ENCODE data around the gene SPC25.
"Not testable (repeated sequence)": the region's sequence is repeated elsewhere in the genome, so short reads cannot be mapped to it uniquely, and the experiment has no call there.

SPC25 gene, protein sequence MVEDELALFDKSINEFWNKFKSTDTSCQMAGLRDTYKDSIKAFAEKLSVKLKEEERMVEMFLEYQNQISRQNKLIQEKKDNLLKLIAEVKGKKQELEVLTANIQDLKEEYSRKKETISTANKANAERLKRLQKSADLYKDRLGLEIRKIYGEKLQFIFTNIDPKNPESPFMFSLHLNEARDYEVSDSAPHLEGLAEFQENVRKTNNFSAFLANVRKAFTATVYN

DNA sequence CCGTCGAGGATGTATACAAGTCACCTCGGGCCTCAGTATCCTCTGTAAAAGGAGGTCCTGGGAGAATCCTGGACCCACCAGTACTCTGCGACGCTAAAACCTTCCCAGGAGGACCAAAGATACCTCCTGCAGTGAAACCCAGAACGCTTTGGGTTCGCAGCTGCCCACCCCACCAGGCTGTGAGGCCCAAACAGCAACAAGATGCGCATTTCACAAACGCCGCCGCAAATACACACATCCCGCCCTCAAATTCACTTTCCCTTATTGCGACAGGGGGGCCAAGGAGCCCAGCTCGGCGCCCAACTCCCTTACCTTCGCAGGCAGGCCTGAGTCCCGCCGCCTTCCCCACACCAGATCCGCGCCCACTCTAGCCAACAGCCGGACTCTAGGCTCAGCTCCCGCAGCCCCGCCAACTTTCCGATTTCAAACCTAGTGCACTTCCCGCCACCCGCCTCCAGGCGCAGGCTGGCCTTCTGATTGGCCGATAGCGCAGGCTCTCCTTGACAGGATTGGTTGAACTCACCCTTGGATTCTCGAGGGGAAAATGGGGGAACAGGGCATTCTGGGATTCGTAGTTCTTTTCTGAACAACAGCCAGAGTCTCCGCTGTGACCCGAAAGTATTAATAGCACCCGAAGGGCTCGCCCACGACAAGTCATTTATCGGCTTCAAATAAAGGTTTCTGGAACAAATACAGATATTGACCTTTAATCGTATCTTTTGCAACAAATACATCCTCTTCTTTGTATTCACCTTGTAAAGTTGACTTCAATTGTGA is at the start of gene SPC25:
TSS of gene SPC25 (minus strand) at position 425 of the 777 bp plus-strand sequence. CDS start 911 bp downstream, outside the sequence.
- FAIRE-seq (peak; percentile 97), DNase-seq (ENCODE audit: extremely low spot score, insufficient read length, low read depth) (peak; percentile 92)

DNA sequence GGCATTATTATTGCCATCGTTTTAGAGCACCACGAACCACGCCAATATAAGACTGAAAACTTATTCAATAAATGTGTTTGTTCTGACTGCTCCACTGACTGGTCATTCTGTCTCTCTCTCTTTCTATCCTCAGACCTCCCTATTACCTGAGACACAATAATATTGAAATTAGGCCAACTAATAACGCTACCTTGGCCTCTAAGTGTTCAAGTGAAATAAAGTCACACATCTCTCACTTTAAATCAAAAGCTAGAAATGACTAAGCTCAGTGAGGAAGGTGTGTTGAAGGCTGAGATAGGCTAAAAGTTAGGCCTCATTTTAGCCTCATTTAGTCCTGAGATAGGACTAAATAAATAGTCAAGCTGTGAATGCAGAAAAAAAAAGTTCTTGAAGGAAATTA is 49.7 kb upstream of the SPC25 start:
- no peak for DNase-seq (ENCODE audit: extremely low spot score, insufficient read length, low read depth)
- FAIRE-seq = peak; percentile 57

DNA sequence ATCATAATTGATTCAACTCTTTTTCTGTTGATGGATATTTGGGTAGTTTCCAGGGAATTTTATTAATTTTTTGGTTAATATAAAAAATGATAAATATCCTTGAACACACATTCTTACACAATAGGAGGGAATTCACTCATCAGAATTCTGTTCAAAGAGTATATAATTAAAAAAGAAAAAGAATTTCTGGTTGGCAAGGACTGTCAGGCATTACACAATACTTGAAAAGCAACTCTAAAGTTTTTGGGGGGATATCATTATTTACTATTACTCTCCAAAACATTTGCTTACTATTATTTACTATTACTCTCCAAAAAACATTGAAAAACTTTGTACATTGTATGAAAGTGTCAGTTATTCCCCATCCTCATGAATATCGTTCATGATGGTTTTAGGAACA is 48.8 kb upstream of the SPC25 start:
- FAIRE-seq = no peak
- DNase-seq (ENCODE audit: extremely low spot score, insufficient read length, low read depth) = no peak

DNA sequence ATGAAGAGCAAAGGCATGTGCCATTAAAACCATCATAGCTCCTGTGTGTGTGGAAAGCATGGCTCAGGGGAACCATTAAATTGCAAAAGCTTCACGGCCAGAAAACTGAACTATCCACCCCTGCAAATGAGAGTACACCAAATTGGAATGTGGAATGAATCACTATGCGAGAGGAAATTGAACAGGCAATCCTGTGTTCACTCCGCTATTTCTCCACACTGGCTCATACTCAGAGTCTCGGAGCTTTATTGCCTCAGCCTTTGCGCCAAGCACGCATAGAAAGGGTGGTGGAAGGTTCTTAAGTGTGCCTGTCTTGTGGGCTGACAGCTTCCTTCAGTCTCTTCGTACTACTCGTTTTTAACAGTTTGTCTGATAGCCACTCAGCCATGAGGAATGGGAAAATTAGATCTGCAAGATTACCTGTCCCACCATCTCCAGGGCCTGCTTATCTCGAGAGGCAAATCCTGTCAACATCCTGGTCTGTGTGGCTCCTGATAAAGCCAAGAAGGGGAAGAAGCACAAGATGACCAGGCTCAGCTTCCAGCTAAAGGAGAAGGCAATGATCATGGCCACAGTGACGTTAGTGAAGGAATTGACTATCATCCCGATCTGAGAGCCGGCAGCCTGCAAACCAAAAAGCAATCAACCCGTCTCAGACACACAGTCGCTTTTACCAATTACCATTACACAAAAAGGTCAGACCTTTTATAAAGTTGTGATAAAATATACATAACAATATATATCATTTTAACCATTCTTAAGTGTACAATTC is 45.8 kb upstream of the SPC25 start:
- no peak for DNase-seq (ENCODE audit: extremely low spot score, insufficient read length, low read depth)
- no peak for FAIRE-seq

DNA sequence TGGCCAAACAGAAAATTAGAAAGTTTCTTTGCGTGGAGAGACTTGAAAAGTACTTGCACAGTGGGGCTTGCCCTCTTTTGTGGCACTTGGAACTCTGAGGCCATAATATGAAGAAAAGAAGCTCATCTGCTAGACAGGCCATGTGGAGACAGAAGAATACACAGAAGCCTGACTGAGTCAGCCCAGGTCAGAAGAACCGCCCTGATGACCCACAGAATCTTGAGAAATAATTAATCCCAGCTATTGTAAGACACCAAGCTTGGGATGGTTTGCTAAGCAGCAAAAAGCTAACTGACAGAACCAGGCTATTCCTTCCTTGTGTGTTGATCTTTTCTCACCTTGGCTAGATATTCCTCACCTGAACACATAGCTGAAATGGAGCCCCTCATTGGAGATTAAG is 44.6 kb upstream of the SPC25 start:
- DNase-seq (ENCODE audit: extremely low spot score, insufficient read length, low read depth) (no peak), FAIRE-seq (no peak)

DNA sequence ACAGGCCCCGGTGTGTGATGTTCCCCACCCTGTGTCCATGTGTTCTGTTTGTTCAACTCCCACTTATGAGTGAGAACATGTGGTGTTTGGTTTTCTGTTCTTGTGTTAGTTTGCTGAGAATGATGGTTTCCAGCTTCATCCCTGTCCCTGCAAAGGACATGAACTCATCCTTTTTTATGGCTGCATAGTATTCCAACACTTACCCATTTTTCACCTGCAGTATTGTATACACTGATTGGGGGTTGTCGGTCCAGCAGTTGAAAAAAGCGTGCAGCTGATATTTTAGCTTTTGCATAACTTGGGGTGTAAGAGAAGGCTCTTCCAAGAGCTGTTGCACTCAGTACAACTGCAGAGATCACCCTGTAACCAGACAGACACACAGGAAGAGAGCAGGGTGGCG is 41.9 kb upstream of the SPC25 start:
- FAIRE-seq; DNase-seq (ENCODE audit: extremely low spot score, insufficient read length, low read depth): not testable (repeated sequence)

DNA sequence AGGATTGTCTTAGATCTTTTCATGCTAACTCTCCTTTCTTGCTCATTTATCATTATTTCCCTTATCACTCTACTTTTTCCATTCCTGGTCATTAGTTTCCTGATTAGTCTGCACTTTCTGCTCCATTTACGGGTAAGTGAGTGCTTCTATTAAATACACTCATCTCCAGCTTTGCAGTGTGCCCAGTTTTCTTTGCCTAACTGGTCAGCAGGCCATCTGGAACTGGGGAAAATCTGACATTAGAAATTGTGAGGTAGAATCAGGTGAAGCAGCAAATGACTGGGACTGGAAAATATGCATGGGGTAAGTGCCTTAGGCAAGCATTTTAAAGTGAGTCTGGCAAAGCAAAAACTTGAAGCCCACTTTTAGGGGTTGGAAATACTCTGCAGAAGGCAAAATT is 40.0 kb upstream of the SPC25 start:
- no peak for FAIRE-seq
- DNase-seq (ENCODE audit: extremely low spot score, insufficient read length, low read depth) = no peak

DNA sequence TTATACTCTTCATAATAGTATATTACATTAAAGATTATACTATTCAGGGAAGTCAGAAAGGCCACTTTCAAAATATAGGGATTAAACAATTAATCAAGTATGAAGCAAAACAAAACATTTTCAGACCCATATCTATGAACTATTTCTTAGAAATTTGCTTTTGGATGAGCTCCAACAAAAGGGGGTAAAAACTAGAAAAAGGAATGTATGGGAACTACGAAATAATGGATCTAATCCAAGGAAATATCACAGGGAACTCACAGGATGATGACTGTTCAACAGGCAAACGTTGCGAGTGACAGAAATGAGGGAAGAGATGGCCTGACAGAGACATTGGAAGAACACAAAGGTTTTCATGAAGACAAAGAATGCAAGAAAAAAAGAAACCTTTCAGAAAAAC is 38.8 kb upstream of the SPC25 start:
- DNase-seq (ENCODE audit: extremely low spot score, insufficient read length, low read depth) (no peak), FAIRE-seq (no peak)

DNA sequence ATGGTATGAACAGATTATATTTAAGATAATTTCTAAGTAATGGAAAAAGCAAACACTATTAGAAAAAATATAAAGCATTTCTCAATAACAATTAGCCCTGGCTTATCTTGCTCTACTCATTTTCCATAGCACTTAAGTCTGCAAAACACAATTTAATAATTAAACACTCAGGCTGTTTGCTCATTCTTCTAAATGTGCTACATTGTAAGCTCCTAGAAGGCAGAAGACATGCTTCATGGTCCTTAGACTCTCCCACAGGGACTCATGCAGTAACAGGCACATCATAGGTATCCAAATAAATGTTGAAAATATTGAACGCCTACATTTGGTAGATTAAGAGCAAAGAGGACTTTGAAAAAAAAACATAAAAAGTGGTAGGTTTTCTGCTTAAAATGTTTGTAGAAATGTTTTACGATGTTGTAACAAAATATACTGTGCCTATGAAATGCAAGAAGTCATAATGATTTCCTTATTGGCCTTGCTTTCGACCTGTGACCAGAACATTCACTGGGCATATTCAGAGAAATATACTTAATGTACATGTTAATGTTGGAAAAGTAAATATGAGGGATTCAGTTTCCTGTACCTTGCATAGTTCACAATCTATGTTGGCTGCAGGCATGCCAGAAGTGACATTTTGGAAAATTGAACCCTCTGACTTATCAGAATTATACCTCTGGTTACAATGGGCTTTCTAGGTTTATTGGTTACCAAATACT is 38.0 kb upstream of the SPC25 start:
- no peak for FAIRE-seq
- no peak for DNase-seq (ENCODE audit: extremely low spot score, insufficient read length, low read depth)

DNA sequence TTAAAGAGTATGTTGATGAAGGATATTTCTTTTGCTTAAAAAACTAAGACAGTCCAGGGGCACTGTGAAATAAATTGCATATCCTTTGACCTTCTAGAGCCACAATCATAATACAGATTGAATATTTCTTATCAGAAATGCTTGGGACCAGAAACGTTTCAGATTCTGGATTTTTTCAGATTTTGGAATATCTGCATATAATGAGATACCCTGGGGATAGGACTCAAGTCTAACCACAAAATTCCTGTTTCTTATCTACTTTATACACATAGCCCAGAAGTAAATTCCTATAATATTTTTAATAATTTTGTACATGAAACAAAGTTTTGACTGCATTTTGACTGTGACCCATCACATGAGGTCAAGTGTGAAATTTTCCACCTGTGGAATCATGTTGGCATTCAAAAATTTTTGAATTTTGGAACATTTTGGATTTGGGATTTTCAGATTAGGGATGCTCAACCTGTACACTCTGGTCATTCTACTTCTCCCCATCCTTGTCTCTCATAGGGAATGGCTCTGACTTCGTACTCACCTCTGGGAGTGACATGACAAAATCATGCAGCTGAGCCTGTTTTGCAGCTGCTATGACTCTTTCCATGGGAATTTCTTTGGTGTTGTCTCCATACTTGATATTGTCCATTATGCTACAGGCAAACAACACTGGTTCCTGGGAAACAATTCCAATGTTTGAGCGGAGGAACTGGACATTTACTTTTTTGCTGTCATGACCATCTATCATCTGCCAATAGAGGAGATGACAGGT is 36.6 kb upstream of the SPC25 start:
- DNase-seq (ENCODE audit: extremely low spot score, insufficient read length, low read depth) (no peak), FAIRE-seq (no peak)

DNA sequence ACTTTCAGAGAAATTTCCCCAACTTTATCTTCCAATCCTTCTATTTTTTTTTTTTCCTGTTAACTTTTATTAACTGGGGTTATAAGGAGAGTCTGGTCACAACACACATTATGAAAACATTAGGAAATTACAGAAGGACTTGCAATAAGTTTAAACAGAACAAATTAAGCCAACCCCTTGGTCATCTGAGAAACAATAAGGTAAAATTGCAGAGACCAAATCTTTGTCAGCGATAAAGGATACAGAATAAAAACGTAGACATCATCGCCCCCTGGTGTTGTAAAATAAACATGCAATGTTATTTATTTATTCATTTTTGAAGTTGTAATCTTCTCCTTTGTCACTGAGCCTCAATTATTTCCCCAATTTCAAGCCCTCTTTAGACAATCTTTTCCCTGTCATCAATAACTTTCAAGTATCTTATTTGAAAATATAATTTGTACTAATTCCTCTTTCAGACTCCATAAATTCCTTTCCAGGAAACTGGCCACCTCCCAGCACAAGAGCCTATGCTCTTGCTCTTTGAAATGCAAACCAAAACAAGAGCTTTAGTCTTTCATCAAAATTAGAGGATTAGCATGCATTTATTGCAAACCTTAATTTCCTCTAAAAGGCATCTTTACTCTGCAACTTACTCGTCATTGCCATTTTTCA is 30.4 kb upstream of the SPC25 start:
- DNase-seq (ENCODE audit: extremely low spot score, insufficient read length, low read depth) = no peak

DNA sequence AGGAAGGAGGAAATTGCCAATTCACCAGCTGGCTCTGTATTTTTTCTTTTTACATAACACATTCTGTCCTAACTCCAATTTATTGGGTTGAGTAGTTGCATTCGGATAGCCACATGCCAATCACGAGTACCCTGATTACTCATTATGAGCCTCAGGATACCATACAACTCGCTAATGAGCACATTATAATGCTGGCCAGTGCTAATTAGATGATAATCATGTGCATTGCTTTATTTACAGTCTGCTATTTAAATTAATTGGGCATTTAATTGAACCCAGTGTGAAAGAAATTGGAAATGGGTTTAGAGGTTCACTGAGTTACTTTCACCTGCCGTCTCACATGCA is 26.1 kb upstream of the SPC25 start:
- FAIRE-seq (no peak), DNase-seq (ENCODE audit: extremely low spot score, insufficient read length, low read depth) (no peak)

More for the DNA sequence above, 30.4 kb upstream of the SPC25 start:
- FAIRE-seq = peak; percentile 84

DNA sequence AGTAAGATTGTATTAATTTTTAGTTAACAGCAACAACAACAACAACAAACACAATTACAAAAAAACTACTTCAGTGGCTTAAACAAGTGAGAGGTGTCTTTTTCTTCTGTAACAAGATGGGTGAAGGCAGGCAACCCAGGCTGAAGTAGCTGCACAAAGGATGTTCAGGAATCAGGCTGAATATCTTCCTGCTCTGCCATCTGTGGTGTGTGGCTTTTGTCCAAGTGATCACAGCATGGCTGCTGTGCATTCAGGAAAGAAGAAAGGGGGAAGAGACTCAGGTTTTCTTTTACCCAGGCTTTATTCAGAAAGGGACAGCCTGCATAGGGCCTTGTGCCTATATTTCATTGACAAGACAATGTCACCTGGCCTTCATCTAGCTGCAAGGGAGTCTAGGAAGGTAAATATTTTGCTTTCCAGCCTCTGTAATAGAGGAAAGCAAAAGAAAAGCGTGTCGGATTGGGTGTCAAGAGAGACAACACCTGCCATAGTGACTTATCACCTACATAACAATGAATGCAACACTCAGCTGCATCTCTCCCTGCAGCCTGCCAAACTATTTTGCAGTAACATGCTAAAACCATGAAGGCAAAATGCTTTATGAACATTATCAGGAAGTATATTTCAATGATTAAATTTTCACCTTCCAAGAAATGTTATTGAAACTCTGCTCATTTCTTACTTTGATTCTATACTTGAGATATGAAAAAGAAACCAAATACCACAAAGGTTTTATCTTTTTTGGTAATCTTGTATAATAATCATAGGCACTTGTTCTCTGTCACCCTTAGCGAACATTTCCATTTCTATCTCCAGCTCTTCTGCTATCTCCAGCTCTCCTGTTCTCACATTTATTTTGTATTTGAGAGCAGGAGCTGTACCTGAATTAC is 25.5 kb upstream of the SPC25 start:
- DNase-seq (ENCODE audit: extremely low spot score, insufficient read length, low read depth) = no peak
- FAIRE-seq = no peak

DNA sequence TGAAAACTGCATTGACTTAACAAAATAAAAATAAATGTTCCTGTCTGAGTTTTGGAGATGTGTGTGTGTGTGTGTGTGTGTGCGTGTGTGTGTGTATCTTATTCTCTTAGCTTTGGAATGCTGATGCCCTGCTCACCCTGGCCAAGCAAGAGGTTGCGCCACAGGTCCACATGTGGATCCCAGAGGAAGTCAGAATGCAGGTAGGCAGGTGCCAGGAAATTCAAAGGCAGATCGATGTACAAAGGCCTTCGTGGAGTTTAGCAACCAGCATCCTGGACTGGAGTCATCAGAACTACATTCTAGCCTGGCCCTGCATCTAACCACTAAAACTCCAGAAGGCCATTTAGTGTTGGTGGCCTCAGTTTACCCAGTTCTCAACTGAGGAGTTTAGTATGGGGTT is 23.3 kb upstream of the SPC25 start:
- FAIRE-seq (no peak), DNase-seq (ENCODE audit: extremely low spot score, insufficient read length, low read depth) (no peak)

DNA sequence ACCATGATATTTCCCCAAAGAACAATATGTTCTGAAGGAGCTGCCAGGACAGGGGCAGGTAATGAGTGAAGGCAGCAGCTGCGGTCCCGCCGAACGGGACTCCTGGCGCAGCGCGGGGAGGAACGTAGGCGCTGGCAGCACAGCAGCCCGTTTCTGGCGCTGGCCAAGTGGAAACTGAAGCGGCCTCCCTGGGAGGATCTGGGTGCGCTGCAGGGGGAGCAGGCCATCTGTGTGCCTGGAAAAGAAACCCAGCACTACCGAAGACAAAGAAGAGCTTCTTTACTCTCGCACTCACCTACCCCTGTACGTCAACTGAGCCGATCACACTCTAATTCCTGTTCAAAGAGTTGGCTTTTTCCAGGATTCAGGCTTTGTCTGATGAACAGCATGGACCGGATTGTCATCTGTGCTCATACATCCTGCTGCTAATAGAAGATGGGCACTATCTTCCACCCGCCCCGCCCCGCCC is 22.7 kb upstream of the SPC25 start:
- no peak for DNase-seq (ENCODE audit: extremely low spot score, insufficient read length, low read depth)
- FAIRE-seq = no peak

DNA sequence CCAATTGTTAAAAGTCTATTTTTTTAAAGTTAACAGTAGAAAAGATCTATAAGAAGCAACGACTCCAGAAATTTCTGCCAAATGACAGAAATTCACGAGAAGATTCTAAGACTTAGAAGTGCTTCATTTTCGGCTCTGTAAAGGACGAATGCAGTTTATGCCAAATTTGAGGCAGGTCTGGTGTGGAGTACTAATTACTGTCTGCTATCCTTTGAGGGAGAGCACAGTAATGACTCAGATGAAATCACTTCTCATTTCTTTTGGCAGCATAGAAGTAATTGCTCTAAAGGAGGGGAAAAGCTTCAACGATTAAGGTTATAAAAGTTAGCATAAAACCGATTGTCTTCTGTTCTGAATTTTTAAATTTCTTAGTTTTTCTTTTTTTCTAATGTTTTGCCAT is 22.2 kb upstream of the SPC25 start:
- no peak for DNase-seq (ENCODE audit: extremely low spot score, insufficient read length, low read depth)
- no peak for FAIRE-seq

DNA sequence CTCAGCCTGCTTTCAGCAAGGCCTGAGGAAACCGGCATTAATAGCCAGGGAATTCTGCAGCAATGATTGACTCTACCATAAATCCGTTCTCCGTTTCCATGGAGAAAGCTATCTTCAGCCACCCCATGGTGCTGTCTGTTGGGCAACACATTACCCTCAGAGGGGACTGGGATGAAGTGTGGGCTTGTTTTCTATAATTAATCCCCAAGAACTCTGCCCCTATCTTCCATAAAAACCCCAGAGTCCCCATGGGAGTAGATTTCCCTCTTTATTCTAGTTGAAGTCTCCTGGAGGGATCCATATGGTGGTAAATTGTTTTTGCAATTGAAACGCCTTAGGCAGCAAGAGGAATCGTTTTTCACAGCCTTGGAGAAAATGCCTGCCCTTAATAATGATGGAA is 20.1 kb upstream of the SPC25 start:
- no peak for FAIRE-seq
- no peak for DNase-seq (ENCODE audit: extremely low spot score, insufficient read length, low read depth)

DNA sequence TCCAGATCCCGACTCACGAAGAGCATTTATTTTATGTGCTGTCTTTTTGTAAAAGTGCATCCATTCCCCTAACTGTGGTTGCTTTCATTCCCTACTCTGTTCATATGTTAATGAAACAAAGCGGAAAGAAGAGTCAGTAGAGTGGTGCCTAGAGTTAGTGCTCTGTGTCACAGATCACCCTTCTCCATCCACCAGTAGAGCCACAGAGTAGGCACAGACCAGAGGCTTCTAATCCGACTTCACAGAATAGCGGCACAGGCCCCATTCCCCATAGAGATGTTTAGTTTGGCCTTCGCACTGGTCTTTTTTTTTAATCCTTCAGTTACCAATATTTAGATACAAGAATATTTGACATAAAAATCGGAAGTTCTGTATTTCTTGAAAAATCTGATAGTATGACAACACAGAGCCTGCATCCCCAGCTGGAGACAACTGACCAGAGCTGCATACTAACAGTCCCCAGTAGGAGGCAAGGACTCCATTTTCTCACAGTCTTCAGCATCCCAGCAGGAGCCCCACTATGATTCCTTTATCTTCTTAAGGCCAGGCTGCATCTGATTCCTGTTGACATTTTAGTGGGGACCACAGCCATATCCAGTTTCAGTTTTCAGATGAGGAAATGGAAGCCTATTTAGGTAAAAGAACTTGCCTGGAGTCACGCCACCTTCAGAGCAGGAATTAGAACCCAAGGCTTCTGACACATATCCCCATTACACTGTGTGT is 17.9 kb upstream of the SPC25 start:
- FAIRE-seq (no peak), DNase-seq (ENCODE audit: extremely low spot score, insufficient read length, low read depth) (no peak)

Data from GM18507 (cell line).